Kidney epithelial cell (primary cell): ENCODE measurements around the gene UCP2. TPM values are rescaled to one million over a fixed set of nuclear protein-coding genes. Genes with fewer than 3 reads are reported as not detected.
"Not testable (repeated sequence)": the region's sequence is repeated elsewhere in the genome, so short reads cannot be mapped to it uniquely, and the experiment has no call there.

Experiments used
- DNase-seq: peaks from one replicate; pipeline ENCODE4 v3.0.0-alpha.2; 2010; ENCODE audit warnings: low read depth
- H3K27me3 ChIP-seq: 2 replicates; pipeline ENCODE4 v1.6.0; 2011; ENCODE audit warnings: low read length; ENCODE audit not compliant: control insufficient read depth, insufficient read depth
- H3K36me3 ChIP-seq: 2 replicates; pipeline ENCODE4 v1.5.1; 2011; ENCODE audit warnings: low read length; ENCODE audit not compliant: control insufficient read depth, insufficient read depth
- H3K4me3 ChIP-seq: 2 replicates; pipeline ENCODE4 v1.5.1; 2011; ENCODE audit warnings: low read depth, mild to moderate bottlenecking, control low read depth, low read length
- total RNA-seq: library from RNA; depleted of rRNA; stranded (reverse); fragments of >200 nt; gene quantifications from 2 replicates; pipeline ENCODE4 v1.2.3, GENCODE V29; 2015
- TF ChIP-seq, protein P1 (sequence below): IDR thresholded peaks from 2 replicates; pipeline ENCODE4 v1.5.1; 2011; ENCODE audit warnings: mild to moderate bottlenecking, moderate library complexity, low read length, control low read depth, inconsistent platforms; ENCODE audit not compliant: insufficient read depth, poor library complexity, severe bottlenecking

The UCP2 gene
- total RNA-seq, 1 donor from 2014 or later, result 13.0 TPM

DNA sequence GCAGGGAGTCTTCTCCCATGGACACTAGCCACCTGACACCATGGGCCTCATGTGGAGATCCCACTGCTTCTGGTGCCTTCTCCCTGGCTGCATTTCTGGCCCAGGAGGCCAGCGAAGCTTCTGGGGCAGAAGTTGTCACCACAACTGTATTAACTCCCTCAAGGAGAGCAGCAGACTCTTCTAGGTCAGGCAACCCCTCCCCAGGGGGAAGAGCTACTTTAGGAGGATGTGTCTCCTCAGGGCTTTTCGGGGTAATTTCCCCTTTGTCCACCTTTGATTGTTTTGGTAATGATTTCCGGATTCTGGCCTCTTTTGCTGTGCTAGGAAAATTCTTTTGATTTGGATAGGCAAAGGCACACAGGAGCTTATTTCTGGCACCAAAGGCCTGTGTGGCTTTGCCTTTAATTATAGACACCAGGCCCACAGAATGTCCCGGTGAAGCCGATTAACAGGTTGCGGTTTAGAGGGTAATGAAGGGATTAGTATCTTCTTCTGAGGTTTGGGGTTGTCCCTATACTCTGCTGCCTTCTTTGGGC is 8.9 kb upstream of the UCP2 start:
- Histone ChIP-seq H3K36me3 (no peaks in the 10 kb centered on the region), H3K27me3 (no peaks in the 10 kb centered on the region), H3K4me3 (no peak overlapping the region)
- DNase-seq, result no peak
- TF ChIP-seq, protein P1, sequence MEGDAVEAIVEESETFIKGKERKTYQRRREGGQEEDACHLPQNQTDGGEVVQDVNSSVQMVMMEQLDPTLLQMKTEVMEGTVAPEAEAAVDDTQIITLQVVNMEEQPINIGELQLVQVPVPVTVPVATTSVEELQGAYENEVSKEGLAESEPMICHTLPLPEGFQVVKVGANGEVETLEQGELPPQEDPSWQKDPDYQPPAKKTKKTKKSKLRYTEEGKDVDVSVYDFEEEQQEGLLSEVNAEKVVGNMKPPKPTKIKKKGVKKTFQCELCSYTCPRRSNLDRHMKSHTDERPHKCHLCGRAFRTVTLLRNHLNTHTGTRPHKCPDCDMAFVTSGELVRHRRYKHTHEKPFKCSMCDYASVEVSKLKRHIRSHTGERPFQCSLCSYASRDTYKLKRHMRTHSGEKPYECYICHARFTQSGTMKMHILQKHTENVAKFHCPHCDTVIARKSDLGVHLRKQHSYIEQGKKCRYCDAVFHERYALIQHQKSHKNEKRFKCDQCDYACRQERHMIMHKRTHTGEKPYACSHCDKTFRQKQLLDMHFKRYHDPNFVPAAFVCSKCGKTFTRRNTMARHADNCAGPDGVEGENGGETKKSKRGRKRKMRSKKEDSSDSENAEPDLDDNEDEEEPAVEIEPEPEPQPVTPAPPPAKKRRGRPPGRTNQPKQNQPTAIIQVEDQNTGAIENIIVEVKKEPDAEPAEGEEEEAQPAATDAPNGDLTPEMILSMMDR, result no peak

DNA sequence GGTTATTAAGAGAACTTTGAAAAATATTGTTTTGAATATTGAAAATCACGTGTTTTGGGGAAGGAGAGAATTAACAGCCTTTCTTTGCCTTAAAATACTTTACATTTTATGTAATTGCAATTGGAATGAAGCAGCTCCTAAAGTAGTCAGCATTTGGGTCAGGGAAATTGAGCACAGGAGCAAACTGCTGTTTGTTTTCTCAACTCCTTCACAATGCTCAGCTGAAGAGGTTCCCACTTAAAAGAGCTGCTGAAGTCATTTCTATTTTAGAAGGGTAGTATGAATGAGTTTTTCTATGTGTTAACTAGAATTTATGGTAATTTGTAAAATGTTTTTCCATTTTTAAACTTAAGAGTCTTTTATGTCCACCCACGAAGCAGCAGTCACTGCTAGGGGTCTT is 8.1 kb upstream of the UCP2 start:
- Histone ChIP-seq H3K36me3 (no peaks in the 10 kb centered on the region), H3K4me3 (no peak overlapping the region), H3K27me3 (no peaks in the 10 kb centered on the region)
- TF ChIP-seq, protein P1, result no peak
- DNase-seq, result no peak

DNA sequence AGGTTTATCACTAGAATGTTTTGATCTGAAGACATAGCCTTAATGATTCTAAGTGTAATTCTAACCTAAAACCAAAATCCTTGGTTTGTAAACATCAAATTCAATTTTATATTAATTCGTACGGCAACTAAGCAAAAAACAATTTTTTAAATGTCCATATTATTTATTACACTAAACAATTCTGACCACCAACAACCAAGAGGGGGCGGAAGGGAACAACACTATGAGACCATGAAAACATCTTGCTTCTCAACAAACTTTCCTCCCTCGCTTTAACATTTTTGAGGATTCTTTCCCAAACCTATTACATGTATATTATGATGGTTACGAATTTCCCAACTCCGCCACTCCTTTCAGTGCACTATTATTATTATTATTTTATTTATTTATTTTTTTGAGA is 6.5 kb upstream of the UCP2 start:
- no peak for DNase-seq
- H3K27me3 ChIP-seq, result no peaks in the 10 kb centered on the region
- TF ChIP-seq, protein P1, result no peak
- no peaks in the 10 kb centered on the region for H3K36me3 ChIP-seq
- H3K4me3 ChIP-seq, result no peak overlapping the region

DNA sequence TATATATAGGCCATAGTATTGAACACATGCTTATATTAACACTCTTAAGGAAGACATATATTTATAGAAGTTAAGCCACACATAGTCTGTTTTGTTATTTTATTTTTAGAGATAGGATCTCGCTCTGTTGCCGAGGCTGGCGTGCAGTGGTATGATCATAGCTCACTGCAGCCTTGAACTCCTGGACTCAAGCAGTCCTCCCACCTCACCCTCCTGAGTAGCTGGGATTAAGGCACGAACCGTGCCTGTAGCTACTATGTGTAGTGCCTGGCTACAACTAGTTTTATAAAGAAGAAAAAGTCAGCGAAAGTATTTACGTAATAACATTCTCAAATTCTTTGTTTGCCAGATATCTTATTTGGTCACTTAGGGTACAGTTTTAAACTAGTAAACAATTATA is 5.6 kb upstream of the UCP2 start:
- DNase-seq, result no peak
- TF ChIP-seq, protein P1, result no peak
- H3K4me3 ChIP-seq, result no peak overlapping the region
- no peaks in the 10 kb centered on the region for H3K36me3 ChIP-seq
- H3K27me3 ChIP-seq, result no peaks in the 10 kb centered on the region

DNA sequence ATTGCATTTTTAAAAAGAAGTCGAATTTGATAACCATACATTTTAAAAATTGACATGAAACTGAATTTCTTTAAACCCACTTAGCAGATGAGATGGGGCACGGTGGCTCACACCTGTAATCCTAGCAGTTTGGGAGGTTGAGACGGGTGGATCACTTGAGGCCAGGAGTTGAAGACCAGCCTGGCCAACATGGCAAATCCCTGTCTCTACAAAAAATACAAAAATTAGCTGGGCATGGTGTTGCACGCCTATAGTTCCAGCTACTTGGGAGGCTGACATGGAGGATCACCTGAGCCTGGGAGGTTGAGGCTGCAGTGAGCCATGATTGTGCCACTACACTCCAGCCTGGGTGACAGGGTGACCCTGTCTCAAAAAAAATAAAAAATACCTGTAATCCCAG is 3.0 kb upstream of the UCP2 start:
- H3K27me3 ChIP-seq, DNase-seq, H3K4me3 ChIP-seq, H3K36me3 ChIP-seq: not testable (repeated sequence)

DNA sequence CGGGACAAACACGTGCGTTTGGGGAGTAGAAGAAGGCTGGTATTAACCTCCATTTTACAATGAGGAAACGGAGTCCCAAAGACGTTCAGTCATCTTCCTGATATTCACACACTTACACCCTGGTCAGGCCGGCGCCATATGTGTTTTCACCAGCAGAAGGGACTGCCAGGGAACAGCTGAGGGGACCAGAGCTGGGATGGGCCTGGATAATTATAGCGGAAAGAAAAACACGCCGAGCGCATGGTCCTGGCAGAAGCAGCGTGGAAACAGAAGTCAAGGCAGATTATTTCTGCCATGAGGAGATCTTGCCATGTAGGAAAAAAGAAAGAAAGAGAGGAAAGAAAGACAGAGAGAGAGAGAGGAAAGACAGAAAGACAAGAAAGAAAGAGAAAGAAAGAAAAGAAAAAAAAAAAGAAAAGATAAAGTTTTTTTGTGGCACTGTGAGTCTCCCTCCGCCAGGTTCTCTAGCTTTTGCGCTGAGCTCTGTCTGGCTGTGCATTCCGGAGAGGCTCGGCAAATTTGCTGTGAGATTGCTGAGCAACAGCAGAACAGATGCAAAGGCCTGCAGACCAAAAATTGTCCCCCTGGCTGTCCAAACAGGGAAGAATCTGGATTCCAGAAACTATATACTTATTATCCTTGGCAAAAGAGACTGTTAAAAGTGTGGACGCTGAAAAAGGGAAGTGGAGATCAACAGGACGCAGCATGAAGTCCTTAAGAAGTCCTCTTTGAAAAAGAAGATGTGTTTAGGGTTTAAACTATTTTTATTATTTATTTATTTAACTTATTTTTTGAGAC is 1.3 kb upstream of the UCP2 start:
- no peak for DNase-seq
- Histone ChIP-seq H3K36me3 (no peaks in the 10 kb centered on the region), H3K4me3 (peak overlapping the region; percentile 68), H3K27me3 (no peaks in the 10 kb centered on the region)
- TF ChIP-seq, protein P1, result no peak
